HS-27A (cell line): Measurements from ENCODE around the gene JARID2.

Experiments used
- DNase-seq: peaks from one replicate; pipeline ENCODE4 v3.0.0-alpha.2; 2012; ENCODE audit warnings: low read depth, missing footprints

The JARID2 gene

DNA sequence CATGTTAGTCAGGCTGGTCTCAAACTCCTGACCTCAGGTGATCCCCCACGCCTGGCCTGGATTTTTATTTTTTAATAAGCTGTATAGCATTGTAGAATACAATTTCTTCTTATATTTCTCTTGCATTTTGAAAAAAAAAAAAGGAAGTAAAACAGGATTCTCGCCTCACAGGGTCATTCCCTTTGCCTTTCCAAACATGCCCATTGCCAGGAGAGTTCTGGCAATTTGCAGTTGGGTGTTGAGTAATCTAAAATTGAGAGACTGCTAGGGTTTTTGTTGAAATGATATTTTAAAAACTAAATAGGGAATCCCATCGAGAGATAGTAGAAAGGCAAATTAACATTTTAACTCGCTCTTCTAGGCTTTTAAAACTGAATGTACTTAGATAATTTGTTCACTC lies 196.1 kb downstream of the JARID2 start:
- no peak for DNase-seq

DNA sequence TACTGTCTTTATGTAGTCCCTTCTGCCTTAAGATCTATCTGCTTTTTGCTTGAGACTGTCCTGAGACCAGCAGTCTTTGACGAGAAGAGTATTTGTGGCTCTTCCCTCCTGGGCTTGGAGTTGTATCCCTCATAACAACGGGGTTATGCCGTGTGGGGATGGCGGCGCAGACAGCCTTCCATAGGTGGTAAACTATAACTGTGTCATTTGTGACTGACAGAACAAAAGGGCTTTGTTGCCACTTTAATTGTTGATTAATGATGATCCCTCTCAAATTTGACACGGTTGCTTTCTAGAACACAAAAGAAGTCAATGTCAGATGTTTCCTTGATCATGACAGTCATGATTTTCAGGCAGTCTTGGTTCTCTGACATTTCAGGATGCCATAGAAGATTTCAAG lies 196.6 kb downstream of the JARID2 start:
- no peak for DNase-seq

DNA sequence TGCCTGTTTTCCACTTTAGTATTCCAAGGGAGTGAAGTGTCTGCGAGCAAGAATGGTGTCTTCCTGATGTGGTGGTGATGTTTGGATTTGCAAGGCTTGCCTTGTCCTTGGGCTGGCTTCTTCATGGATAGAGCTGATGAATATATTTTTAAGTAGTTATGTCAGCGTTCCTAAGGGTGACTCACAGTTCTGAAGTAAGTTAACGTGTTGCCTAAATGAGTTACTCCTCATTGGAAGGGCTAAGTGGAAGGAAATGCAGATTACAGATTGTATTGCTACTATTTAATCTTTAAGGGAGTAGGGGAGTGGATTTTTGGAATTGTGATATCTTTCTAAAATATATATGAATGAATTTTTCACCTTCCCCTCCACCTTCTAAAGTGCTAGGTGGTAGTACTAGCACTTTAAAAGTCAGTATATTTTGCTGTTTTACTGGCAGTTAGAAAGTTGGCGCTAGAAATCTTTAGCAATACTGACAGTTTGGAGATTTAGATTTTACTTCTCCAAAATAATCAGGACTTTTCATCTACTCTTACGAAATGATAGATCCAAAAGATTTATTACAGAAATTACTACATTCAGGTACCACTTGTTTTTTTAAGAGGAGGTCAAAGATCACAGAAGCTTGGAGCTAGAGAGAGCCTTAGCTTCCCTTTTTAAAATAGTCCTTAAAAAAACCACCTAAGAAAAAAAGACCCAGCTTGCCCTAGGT lies 197.4 kb downstream of the JARID2 start:
- no peak for DNase-seq

DNA sequence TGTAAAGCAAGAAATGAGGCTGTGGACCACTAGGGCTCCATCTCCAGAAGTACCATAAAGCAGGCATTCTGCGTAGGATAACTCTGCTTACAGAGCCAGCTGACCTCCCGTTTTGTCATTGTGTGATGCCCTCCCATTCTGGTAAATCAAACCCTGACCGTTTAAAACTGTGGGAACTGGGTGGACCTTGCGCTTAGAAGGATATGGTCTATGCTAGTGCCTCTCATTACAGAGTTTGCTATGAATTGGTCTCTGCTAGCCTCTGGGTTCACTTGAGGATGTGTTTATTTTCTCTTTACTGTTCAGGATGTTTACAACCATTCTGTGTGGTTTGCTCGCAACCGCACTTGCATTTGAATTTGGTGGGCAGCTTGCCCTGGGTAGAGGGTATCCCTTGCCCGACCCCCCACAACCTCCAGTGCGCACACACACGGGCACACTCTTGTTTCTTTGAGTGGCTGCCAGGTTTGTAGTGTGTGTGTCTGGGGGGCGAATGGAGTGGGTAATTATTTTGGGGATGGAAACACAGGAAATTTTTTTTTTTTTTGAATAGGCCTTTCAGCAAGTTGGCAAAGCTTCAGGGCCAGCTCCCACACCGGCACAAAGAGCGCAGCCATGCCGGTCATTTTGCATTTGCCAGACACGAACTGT lies 198.3 kb downstream of the JARID2 start:
- no peak for DNase-seq

DNA sequence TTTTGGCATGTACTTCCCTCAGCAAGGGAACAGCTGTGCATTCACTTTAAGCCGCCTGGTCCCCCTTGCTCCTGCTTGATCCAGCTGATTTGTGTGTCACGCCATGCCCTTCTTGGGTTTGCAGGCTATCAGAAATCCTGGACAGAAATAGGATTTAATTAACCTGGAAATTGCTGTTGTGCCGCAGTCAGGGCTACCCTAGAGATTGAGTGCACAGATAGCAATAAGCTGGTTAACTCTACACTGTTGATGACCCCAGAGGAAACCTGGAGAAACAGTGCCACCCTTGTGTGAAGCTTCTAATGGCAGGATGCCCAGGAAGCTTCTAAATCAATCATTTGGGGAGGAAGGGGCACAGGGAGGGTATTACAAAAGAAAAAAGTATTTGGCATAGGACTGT lies 199.0 kb downstream of the JARID2 start:
- no peak for DNase-seq

DNA sequence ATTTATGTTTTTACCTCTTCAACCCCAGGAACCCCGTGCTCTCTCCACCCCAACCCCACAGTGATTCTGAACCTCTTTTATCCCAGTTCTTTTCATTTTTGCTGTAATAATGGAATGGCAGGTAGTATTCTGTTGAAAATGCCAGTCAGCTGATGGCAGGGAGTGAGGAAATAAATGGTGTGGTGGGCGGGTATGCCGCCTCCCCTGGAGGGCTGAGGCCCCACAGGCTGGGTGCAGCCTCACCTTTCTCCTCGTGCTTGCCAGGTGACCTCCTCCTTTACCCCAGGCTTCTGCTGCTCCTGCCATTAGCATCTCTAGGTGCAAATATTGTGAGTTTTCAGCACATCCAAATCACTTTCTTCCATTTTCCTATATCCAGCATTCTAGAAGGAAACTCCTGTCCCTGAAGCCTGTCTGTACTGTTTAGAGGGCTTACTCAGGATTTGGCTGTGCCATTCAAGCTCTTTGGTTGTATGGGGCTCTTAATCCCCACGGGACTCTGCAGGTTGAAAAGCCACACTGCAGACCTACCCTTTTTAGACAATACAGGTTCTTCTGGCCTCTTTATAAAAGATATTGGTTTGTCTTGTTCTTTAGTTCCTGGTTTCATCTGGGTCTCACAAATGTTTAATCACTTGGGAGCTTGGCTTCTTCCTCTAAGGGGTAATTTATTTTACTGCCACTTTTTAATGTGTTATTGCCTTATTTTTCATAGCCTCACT lies 201.8 kb downstream of the JARID2 start:
- DNase-seq: no peak

DNA sequence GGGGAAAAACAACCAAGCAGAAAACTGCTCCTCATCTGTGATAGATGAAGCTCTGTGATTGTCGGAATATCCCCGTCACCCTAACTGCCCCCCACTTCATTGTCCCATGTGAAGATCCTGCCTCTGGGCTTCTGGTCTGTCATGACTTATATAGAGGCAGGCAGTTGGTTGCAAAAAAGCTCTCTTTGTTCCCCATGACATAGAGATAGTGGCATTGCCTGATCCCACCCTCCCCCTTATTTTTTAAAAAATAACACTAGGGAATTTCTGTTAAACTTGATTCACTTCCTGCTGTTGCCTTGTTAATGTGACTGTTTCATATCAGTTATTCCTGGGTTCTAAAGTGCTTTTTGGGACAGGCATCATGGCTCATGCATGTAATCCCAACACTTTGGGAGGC lies 203.1 kb downstream of the JARID2 start:
- DNase-seq: no peak

DNA sequence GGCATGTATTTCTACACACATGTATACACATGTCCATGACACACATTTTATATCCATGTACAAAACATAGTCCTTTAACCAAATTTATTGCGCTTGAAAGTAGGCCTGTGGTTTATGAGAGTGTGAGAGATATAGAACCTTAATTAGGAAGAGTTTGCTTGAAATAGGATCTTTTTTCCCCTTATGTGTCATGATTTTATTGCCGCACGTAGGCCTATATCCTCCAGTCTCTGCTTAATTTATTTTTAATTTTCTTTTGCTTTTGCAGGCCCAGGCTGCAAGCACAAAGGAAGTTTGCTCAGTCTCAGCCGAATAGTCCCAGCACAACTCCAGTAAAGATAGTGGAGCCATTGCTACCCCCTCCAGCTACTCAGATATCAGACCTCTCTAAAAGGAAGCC lies 205.9 kb downstream of the JARID2 start:
- no peak for DNase-seq

DNA sequence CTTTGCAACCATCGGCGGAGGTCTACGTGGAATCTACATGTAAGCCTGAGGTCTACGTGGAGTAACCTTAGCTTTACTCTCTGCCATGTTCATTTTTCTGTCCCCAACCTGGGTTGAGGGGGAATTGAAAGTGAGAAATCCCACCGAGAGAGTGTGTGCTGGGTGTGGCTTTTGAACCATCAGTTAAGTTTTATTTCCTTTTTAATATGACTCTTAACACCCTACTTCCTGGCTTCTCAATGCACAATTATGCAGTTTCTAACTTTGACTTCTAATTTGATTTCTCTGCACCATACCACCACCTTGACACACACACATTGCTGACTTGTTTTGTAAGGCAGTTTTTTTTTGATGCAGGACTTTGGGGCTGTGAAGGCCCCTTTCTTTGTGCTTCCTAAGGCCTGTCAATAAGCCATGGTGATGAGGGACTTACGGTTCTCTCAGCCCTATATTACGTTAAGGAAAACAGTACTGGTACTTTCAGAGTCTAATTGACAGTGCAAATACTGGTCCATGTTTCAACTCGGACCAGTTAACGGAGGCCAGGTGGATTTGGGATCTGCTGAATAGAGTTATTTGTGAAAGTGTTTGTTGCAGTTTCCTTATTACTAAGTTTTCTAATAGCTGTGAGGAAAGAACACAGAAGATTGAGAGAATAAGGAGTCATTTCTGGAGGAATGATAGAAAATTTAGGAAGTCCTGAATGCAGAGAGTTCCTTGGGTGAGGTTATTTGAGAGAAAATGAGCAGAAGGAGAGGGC lies 206.5 kb downstream of the JARID2 start:
- no peak for DNase-seq

DNA sequence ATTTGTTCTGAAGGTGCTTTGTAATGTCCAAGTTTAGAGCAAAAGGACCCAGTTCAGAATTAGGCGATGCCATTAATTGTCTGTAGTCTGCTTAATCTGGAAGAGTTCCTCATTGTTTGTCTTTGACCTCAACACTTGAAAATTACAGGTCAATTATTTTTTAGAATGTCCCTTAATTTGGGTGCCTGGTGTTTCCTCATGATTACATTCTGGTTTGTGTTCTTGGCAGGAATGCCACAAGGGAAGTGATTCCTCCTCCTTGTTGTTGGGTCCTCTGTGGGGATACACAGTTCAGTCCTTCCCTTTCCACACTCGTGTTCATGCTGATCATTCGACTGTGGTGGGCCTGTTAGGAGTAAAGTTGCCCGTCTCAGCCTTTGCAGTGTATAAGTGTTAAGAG lies 207.3 kb downstream of the JARID2 start:
- DNase-seq: no peak

DNA sequence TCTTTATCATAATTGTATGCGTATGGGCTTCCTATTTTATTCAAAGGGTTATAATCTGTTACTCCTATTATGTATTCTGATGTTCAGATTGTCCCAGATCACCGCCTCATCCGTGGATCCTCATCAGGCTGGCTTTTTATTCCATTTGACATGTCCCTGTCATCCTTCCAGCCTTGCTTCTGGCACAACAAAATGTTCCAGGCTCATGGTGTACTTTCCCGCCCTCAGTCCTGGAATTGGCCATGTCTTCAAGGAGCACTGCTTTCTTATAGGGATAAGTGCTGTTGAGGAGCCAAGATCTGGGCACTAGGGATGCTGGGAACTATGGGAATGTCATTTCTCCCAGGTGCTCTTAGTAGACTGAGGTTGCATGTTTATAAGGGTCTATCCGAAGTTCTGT lies 207.8 kb downstream of the JARID2 start:
- DNase-seq: no peak

DNA sequence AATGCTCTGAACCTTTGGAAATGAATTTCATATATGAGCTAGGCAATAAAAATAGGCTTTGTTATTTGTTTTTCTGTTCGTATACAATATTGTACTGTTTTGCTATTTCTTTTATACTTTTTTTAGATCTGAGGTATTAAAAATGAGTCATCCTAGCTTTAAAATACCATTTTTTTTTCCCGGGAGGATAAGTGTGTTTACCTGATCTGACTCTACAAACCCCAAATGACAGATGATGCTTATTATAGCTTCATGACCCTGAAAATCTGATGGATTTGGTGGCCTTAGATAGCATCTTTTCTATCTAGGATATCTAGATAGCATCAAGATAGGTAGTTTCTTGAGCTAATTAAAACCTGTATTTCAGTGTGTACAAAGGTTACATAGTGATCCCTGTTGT lies 210.6 kb downstream of the JARID2 start:
- no peak for DNase-seq

DNA sequence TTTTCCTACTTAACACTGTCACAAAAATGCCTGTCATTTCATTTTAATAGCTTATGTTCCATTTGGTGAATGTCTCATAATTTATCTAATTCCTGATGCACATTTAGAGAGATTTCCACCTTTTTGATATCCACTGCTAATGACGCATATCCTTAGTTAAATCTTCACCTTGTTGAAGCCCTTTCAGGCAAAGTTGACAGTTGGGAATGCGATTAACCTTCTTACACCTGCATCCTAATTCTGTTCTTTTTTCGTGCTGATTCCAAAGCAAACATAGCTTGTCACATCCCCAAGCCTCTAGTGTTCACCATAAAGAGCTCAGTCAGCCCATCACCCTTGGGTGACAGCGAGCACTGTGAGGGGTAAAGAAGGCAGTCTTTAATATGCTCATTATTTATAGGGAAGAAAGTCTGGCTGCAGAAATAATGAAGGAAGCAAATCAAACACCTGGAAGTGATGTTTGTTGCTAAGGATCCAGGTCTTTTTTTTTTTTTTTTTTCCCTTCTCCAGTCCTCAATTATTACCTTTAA lies 211.3 kb downstream of the JARID2 start:
- DNase-seq: no peak

DNA sequence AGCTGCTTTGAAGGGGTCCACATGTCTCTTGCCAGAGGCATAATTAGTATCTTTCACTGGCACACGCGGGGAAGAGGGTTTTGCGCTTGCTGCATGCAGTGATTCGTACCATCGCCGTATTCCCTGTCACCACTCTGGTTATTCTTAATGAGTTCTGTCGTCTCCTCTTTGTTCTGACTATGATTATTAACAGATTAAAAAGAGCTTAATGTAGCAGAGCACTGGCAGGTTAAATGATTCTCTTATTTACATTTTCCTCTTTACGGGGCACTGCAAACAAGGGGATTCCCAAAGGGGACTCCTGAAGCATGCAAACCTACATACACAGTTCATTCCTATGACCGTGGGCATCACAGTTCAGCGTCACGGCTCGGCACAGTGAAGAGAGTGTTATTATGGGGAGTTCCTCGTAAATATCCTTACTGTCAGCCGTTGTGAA lies 212.2 kb downstream of the JARID2 start:
- no peak for DNase-seq

DNA sequence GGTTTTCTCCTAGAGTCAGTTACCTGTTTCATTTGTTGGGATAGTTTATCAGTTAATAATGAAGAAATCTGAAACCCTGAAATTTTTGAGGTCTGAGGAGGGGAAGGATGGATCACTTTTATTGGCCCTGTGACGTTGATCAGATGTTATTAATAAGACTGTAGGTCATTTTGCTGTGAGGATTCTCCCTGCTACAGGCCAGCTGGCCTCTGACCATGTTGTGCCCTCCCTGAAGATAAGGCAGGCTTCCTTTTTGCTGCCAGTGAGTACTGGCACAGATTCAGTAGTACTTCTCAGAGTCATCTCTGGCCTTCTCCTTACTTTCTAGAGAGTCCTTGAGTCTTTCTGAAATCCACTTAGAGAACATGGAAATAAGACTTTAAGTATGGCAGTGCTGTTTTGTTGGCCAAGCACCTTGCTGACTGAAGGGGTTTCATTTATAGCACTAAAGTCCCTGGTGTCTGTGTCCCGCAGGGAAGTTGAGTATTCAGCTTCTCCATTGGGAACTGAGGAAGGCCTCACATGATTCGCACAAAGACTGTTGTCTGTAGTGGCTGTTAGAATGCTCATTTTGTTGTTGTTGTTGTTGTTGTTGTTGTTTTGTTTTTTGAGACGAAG lies 214.3 kb downstream of the JARID2 start:
- no peak for DNase-seq

DNA sequence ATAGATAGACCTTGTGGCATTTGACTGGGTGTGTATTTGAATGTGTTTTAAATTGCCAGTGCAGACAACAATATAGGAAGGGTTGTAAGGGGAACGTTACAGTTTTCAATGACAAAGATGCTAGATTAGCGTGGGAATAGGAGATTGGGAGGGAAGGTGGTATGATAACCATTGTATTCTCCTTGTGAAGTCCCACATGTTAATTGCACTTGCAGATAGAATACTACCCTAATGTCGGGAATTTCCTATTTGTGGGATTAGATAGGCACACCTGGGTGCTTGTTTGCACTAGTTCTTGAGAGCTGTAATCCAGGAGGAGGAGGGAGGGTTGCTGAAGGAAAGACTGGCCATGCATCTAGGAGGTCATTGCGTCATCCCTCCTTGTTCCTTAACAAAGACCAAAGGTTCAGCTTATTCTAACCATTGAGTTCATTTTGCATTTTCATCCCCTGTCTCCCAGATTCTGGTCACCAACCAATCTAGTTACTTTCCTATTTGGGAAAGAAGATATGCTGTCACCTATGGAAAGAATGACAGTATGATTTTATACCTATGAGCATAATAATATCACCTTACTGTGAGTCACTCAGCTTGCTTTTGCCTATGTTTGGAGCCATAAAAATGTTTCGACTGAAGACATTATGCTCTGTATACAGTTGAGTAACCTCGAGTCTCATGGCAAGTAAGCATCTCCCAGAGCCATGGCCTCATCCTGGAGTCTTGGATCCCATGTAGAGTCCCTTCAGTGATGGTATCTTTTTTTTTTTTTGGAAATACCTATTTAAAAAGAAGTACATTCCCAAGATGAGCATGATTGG lies 215.5 kb downstream of the JARID2 start:
- no peak for DNase-seq

DNA sequence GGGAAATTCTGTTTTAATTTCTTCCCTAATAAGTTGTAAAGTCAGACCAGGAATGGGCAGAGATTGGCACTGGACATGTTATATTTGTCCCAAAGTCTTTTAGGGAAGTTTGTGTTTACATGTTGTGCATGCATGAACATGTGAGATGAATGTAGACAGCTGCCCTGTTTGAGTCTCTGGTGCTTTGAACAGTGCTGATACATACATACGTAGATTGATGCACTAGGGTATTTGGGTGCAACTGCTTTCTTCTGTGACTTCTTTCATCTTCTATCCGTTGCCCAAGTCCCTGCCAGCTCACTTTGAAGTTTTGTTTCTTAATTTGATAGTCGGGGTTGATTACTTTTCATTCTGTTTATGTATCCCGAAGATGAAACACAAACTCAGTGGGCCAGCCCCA lies 216.4 kb downstream of the JARID2 start:
- DNase-seq: no peak

DNA sequence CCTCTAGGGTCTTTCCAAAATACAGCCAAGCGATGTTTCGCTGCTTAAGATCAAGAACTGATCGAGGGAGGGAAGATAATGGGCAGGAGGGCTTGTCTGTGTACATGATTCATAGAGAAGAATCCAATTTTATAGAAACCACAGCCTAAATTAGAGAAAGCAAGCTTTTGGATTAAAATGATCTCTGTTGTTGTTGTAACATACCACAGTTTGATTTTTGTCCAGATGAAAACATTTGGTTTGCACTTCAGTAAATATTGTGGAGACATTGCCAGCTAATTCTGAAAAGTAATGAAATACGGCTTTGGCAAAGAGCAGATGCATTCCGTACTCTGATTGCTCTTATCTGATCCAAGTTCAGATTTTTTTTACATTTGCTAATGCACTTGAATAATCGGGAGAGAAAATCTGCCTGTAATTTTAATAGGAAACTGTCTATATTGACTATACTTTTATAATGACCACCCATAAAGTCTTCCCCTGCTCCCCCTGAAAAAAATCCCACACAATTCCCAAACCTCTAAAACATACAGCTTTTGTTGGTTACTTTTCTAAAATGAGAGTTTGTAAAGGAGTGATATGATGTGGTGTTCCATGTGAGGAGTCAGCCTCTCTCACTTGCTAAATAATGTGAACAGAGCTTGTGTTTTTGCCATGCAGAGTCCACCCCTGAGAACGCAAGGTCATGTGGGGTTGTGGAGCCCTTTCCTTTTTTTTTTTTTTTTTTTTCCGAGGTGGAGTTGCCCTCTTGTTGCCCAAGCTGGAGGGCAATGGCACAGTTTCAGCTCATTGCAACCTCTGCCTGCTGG lies 217.1 kb downstream of the JARID2 start:
- no peak for DNase-seq

DNA sequence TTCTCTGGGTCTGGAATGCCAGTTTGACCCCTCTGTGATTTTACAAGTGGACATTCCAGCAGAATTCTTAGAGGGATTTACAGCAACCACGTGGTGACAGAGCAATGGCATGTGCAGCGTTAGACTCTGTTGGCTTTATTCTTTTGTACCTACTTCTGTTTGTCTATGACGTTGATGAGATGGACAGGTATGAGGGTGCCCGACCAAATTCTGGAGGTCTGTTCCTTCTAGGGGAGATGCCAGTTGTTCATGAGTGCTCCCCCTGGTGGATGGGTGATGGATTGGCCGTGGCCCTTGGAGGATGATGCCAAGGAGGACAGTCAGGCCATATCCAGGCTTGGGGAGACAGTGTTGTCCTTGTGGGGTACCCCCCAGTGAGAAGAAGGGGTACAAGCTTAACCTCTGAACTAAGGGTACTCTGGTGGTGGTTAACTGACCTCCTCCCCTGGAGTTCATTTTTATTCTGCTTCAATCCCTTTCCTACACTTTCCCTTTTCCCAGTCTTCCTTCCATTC lies 218.4 kb downstream of the JARID2 start:
- DNase-seq: no peak

DNA sequence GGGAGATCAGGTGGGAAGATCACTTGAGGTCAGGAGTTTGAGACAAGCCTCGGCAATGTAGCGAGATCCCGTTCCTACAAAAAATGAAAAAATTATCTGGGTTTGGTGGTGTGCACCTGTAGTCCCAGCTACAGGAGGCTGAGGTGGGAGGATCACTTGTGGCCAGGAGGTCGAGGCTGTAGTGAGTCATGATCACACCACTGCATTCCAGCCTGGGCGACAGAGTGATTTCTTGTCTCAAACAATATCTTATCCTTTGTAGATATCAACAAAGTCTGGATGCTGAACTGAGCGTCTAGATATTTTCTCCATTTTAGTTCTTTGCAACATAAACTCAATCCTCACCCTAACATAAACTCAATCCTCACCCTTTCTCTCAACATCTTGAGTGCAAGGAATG lies 219.3 kb downstream of the JARID2 start:
- DNase-seq: no peak
